OCI-M1 (cell line): ENCODE data around the gene TNRC18.
"Not testable (repeated sequence)": the region's sequence is repeated elsewhere in the genome, so short reads cannot be mapped to it uniquely, and the experiment has no call there.

Source experiments
- DNase-seq: peaks from one replicate; lab custom pipeline; 2025; lab: John Stamatoyannopoulos, UW

The TNRC18 gene

DNA sequence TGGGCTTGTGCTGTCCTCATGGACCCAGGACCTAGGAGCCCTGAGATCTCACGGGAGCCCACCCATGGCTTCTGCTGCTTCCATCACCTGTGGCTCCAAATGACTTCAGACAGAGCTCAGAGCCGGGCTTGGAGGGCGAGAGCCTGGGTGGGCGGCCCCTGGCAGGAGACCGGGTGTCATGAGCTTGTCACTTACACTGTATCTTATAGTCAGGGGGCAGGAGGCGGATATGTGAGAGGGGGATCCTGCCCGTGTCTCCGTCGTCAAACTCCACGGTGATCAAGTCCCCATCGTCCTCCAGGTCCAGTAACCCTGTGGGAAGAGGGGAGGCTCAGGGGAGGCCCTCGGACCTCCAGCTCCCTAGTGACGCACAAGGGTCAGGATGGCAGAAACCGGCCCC is 107.9 kb downstream of the TNRC18 start:
- DNase-seq: no peak

DNA sequence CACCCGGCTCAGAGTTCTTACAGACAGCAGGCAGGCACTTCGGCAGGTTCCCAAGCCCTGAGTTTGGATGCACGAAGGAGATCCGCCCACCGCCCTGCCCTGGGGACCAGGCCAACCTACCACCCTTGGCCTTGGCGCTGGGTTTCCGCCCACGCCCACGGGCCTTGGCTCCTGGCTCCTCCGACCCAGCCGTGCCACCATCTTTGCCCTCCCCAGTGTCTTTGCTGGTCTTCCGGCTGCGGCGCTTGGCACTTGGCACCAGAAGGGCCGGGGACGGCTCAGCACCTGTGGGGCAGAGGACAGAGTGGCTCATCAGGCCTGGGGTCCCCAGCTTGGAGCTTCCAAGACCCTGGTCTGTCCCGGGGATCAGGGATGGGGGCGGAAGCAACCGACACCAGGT is 108.8 kb downstream of the TNRC18 start:
- no peak for DNase-seq

DNA sequence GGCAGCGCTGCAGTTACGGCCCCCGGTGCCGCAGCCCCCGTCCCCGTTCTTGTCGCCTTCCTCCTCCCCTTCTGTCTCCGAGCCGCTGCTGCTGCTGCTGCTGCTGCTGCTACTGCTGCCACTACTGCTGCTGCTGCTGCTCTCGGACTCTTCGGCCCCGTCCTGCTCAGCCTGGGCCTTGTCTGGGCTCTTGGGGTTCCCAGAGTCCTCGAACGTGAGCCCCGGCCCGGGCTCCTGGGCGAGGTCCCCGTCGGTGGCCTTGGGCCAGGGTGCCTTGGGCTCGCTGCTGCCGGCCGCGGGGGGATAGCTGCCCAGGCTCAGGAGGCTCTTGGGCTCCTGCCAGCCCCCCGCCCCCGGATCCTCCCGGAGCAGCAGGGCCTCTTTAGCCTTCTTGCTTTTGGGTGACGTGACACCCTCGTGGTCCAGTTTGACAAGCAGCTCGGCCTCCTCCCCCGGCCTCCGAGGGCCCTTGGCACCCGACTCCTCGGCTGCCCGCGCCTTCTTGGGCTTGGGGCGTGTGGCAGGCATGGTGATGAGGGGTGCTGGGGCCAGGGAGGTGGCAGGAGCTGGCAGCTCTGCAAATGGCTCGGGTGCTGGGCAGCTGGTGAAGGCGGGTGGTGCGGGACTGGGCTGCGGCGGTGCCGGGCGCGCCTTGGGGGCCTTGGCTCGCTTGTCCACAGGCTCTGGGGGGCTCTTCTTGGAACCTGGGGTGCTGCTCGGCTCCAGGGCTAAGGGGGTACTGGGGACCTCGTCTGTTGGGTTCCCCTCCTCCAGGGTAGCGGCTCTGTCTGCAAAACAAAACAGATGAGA is 110.4 kb downstream of the TNRC18 start:
- not testable (repeated sequence) for DNase-seq

DNA sequence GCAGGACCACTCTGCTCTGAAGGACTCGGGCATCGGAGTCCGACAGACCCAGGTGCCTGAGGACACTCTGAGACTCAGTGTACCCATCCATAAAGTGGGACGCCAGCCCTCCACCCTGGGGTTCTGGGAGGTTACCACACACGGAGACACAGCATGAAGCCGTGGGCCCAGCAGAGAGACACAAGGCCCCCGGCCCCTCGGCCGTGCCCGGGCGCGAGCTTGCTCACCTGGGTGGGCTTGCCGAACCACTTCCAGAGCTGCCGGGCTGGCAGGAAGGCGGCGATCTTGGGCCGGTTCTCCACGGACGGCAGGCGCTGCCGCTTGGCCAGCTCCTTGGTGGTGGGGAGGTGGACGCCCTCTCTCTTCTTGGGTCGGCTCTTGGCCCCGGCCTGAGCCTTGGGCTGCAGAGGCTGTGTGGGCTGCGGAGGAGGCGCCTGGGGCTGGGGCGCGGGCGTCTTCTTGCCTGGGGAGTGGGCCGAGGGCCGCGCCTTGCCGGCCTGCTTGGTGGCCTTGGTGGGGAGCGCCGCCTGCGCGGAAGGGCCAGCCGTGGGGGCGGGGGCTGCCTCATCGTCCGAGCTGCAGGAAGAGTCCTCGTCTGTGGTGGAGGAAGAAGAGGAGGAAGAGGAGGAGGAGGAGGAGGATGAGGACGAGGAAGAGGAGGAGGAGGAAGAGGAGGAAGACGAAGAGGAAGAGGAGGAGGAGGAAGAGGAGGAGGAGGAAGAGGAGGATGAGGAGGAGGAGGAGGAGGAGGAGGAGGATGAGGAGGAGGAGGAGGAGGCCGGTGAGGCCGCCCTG is 111.2 kb downstream of the TNRC18 start:
- DNase-seq: not testable (repeated sequence)

DNA sequence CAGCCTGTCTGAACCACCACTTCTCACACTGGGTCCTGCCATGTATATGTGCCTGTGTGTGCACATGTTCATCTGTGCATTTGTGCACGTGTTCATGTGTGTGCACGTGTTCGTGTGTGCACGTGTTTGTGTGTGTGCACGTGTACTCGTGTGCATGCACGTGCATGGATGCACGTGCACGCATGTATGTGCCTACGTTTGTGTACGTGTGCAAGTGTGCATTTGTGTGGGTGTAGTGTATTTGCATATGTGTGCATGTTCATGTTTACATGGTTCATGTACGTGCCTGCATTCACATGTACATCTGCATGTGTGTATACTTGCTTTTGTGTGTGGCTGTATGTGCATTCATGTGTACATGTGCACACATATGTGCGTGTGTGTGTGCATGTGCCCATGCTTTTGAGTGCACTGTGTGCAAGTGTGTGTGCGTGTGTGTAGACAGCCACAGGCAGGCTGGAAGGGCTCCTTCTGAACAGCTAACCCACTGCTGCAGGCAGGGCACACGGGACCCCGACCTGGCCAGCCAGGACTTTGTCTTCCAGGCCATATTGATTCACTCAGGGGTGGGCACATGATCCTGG is 112.7 kb downstream of the TNRC18 start:
- no peak for DNase-seq

DNA sequence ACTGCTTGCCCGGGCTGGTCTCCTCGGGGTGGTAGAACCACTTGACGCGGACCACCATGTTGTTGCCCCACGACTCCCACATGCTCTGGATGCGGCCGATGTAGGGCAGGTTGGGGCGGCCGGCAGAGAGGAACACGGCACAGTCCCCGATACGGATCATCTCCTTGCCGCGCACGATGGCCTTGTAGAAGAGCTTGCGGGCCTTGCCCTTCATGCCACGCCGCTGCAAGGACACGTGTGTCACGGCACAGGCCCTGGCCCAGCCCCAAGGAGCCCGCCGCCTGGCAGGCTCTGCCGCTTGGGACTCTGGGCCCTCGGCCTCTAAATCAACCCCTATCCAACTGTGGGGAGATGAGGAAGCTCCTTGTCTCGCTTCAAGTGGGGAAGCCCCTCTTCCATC is 114.5 kb downstream of the TNRC18 start:
- no peak for DNase-seq

DNA sequence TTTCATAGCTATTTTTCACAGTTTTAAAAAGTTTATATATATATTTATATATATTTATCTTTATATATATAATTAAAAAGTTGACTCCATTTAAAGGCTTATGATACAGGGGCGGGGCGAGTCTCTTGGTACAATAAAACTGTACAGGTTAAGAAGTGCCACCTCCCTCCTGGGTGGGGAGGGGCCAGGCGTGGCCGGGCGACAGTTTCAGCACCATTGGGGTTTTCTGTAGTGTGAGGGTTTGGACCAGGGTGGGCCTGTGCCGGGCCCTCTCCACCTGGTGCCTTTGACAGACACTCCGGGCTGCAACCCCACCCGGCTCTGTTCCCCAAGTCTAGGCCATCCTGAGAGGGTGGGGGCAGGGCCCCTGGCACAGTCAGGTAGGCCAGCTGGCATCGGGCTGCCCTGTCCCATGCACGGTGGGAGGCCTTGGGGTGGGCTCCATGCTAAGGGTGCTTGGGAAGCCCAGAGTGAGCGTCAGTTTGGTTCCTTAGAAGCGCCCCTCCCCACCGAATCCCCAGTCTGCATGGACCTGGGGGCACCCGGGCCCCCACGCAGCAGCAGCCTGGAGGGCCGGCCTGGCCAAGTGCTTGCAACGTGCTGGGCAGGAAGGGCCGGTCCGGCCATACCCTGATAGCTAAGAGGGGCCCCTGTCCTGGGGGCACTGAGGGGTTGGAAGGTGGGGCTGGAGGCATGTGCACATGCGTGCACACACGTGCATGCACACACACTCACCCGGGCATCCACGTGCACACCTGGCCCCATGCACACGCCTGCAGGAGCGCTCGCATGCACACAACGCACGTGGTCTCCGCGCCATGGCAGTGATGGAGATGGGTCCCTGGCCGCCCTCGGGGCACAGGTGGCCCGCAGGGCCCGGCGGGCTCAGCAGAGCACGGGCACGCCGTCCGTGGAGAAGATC is 116.2 kb downstream of the TNRC18 start:
- DNase-seq: not testable (repeated sequence)

DNA sequence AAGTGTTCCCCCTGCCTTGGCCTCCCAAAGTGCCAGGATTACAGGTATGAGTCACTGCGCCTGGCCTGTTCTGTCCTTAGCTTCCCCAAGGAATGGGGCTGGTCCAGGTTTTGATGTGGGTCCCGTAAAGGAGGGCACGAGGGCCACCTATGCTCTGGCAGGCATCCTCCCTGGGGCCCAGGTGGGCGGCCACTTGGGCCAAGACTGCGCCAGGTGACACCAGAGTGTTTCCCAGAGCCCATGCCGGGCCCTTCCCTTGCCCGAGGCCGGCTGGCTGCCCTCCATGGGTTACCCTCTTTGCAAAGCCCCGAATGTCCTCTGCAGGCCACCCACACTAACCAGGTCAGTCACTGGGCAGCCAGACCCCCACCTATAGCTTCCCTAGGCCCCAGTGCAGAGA is 118.6 kb downstream of the TNRC18 start:
- DNase-seq: not testable (repeated sequence)

DNA sequence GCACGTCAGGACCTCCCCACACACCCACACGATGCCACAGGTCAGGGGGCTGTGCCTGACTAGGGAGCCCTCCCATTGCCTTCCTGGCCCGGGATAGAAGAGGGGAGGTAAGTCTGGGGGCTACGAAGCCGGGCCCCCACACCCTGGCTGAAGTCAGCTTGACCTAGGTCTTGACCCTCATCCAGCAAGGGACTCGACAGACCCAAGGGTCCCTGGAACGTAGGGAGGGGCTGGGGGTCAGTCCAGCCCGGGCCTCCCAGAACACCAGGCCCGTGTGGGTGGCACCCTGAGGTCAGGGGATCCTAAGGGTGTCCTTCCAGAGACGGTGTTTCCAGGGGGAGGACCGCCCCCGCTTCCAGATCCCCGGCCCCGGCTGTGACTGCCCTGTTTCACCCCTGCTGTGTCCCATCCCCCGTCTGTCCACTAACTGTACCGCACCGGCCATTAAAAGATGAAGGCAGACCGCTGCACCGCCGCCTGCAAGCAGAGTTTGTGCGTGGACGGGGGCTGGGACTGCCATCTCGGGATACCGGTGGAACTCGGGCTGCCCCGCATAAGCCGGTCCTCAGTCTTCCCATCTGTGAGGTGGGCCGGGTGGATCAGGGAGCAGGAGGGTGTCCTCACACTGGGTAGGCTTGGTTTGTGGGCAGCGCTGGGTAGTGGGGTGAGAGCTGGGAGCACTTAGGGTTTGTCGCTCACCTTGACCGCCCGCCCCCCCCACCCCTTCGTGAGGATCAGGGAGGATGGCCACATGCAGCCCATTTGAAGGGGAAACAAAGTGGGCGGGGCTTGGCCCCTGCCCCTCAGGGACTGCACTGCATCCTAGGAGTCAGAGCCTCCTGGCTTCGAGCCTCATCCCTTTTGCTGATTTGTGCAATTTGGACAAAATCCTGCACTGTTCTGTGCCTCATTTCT is 119.8 kb downstream of the TNRC18 start:
- DNase-seq: no peak

DNA sequence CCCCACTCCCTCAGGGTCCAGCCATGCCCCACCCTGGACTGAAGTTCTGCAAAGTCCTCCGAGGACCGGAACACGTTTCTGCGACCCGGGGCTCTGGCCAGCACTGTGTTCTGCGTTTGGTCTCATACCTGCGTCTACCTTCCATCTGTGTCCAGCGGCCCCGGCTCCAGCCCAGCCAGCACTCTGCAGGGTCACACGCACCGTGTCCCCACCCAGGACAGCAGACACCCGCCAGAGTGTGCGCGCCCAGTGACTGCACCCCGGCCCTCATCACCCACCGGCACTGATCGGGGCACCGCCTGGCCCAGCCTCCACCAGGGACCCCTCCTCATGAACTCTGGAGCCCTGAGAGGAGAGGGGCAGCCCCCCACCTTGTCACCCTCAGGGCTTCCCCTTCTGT is 120.6 kb downstream of the TNRC18 start:
- DNase-seq: no peak

DNA sequence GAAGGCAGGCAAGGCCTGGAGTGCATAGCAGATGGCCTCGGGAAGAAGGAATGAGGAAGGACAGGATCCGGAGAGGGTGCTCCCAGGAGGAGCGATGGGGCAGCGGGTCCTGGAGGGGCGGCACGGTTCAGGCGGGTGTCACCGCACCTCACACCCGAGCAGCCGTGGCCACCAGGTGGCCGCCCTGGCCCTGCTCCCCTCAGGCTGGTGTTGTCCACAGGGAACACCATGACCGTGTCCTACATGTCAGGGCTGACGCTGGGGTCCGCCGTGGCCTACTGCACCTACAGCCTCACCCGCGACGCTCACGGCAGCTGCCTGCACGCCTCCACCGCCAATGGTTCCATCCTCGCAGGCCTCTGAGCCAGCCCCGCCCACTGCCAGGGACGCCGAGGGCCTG is 121.1 kb downstream of the TNRC18 start:
- no peak for DNase-seq

DNA sequence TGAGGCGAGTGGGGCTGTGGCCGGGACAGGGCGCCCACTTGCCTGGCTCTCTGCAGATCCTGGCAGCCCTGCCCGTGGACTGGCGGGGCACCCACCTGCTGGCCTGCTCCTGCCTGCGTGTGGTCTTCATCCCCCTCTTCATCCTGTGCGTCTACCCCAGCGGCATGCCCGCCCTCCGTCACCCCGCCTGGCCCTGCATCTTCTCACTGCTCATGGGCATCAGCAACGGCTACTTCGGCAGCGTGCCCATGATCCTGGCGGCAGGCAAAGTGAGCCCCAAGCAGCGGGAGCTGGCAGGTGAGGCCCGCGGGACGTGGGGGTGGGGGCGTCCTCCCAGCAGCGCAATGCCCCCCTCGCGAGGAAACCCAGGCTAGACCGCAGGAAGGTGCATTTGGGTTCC is 123.3 kb downstream of the TNRC18 start:
- DNase-seq: no peak

DNA sequence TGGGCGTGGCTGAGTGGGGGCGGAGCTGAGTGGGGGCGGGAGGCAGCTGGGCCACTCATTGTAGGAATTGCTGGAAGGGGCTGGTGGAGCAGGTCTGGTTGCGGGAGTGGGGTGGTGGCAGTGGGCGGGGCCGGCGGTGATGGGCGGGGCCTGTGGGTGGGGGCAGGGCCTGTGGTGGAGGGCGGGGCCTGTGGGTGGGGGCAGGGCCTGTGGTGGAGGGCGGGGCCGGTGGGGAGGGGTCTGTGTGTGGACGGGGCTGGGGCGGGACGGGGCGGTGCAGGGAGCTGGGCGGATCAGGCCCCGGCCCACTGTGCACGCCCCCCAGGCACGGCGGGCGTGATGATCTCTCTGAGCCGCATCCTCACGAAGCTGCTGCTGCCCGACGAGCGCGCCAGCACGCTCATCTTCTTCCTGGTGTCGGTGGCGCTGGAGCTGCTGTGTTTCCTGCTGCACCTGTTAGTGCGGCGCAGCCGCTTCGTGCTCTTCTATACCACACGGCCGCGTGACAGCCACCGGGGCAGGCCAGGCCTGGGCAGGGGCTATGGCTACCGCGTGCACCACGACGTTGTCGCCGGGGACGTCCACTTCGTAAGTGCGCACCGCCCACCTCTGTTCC is 126.9 kb downstream of the TNRC18 start:
- peak; percentile 50 for DNase-seq

DNA sequence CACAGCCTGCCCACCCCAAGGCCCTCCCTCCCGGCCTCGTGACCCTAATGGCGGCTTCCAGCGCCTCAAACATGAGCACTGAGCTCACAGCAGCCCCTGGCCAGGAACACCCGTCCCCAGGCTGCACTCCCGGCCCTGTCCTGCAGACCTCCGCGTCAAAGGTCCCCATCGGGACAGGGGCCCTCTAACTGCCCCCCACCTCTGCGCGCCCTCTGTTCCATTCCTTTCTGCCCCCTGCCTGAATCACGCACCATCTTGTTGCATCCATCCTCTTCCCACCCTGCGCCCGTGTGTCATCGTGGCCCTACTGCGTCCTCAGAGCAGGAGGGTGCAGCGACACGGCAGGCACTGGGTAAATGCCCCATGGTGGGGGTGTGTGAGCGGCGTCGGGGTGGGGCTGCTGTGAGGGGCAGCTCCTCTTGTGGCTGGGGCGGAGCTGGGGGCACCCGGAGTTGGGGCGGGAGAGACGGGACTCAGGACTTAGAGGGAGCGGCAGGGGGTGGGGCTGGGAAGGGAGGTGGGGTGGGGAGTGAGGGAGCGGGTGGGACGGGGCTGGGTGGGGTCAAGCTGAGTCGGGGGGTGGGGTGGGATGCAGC is 127.5 kb downstream of the TNRC18 start:
- no peak for DNase-seq

DNA sequence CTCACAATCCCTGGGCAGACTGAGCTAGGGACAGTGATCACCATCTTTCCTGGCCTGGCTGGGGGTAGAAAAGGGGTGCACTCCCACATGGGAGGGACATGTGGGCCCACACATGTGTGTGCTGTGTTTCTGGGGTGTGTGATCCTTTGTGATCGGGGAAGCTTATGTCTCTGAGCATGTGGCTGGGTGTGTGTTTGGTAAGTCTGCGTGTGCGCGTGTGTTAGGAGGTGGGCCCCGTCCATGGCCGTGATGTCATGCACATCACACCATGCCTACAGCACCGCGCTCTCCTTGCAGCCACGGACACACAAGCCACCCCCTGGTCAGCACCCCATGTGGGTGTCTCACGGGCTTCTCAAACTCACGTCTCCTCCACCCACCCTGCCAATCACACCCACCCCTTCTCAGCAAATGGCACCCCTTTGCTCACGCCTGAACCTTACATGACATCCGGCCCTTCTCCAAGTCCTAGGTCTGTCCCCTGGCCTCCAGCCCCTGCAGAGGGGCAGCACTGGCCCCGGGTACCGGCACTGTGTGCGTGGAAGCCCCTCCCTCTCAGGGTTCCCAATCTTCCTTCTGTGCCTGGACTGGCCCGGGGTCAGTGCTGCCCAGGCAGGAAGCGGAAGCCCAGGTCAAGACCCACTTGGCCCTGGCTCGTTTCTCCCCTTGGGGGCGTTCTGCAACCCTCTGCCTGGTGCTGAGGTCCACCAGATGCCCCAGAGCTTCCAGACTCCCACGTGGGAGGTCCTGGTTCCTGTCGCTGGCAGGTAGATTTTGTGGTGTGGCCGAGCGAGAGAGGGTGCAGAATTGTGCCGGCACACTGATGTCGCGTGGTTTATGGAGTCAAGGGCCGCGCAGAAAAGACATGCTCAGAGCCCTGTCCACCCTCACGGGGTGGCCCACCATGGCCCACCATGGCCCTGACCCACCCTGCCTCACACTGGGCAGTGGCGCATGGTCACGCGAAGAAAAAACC is 128.3 kb downstream of the TNRC18 start:
- no peak for DNase-seq

DNA sequence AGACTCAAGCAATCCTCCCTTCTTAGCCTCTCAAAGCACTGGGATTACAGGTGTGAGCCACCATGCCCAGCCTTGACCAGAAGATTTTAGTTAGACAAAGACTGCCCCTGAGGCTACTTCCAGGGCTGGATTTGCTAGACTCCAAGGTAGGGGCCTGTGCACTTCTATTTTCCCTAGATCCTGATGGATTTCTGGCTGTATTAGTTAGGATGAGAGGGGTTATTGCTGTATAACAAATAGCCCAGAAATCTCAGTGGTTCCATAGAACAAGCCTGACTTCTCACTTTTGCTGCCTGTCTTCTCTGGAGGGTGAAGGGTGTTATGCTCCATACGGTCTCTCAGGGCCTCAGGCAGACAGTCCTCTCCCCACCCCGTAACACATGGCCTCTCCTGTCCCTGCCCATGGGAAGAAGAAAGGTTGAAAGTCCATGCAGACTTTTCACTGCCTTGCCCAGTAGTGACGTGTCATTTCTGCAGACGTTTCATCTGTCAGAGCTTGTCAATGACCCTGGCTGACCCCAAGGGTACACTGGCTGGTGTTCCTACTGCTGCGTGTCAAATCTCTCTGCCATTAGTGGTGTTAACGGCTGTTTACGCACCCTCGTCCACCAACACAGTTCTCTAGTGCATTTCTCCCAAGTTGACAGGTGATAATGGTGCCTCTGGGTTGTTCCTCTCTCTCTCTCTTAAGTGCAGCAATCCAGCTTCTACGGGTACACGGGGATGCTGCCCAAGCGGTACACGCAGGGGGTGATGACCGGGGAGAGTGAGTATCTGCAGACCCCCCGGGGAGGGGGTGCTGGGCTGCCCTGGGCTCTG is 129.3 kb downstream of the TNRC18 start:
- no peak for DNase-seq

DNA sequence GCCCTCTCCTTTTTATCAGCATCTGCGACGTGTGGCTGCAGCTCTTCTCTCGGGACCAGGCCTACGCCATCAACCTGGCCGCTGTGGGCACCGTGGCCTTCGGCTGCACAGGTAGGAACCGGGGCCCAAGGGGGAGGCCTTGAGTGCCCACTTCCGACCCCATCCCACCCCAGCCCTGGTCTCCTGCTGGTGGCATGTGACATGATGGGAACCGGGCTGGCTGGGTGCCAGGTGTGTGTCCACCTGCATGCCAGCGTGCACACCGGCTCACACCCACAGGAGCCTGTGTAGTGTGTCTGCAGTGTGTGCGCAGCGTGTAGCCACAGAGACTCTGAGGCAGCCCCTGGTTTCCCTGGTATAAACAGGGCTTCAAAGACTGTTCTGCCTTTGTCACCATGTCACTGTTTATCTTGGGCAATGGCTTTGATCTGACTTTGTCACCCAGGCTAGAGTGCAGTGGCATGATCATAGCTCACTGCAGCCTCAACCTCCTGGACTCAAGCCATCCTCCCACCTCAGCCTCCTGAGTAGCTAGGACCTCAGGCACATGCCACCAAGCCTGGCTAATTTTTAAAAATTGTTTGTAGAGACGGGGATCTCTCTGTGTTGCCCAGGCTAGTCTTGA is 131.8 kb downstream of the TNRC18 start:
- DNase-seq: not testable (repeated sequence)
